H9 (cell line): ENCODE data around the gene KLF16. TPM values are rescaled to one million over a fixed set of nuclear protein-coding genes. Genes with fewer than 3 reads are reported as not detected.

Experiments
- DNase-seq: peaks from one replicate; pipeline ENCODE4 v3.0.0-alpha.2; 2017
- H2AFZ ChIP-seq: one replicate; pipeline ENCODE4 v1.6.1; 2013; ENCODE audit warnings: mild to moderate bottlenecking, low read length, control low read depth, moderate library complexity
- H2AK5ac ChIP-seq: 2 replicates; pipeline ENCODE4 v1.6.1; 2013; ENCODE audit warnings: low read length, control low read depth, mixed read lengths; ENCODE audit not compliant: insufficient read length
- H2BK120ac ChIP-seq: one replicate; pipeline ENCODE4 v1.6.1; 2013; ENCODE audit warnings: low read depth, mild to moderate bottlenecking, low read length, control low read depth, inconsistent platforms; ENCODE audit not compliant: poor library complexity, severe bottlenecking
- H2BK12ac ChIP-seq: 2 replicates; pipeline ENCODE4 v1.6.1; 2013; ENCODE audit warnings: low read length, control low read depth, mixed read lengths, low read depth; ENCODE audit not compliant: insufficient read length
- H2BK15ac ChIP-seq: 2 replicates; pipeline ENCODE4 v1.6.1; 2013; ENCODE audit warnings: low read depth, low read length, control low read depth
- H2BK20ac ChIP-seq: one replicate; pipeline ENCODE4 v1.6.1; 2013; ENCODE audit warnings: low read depth, mild to moderate bottlenecking, low read length, control low read depth, inconsistent platforms; ENCODE audit not compliant: poor library complexity, severe bottlenecking
- H2BK5ac ChIP-seq: 2 replicates; pipeline ENCODE4 v1.6.1; 2013; ENCODE audit warnings: low read length, control low read depth, mixed read lengths; ENCODE audit not compliant: insufficient read length
- H3K14ac ChIP-seq: 2 replicates; pipeline ENCODE4 v1.6.1; 2013; ENCODE audit warnings: low read length, control low read depth; ENCODE audit not compliant: insufficient read depth
- H3K18ac ChIP-seq: 2 replicates; pipeline ENCODE4 v1.6.1; 2013; ENCODE audit warnings: low read depth, mild to moderate bottlenecking, mixed read lengths, low read length, control low read depth; ENCODE audit not compliant: insufficient read length
- H3K23ac ChIP-seq: 2 replicates; pipeline ENCODE4 v1.6.1; 2013; ENCODE audit warnings: low read length, control low read depth, mixed read lengths, low read depth; ENCODE audit not compliant: insufficient read length
- H3K23me2 ChIP-seq: 2 replicates; pipeline ENCODE4 v1.6.1; 2013; ENCODE audit warnings: low read depth, mild to moderate bottlenecking, mixed read lengths, low read length, control low read depth; ENCODE audit not compliant: insufficient read length, poor library complexity, severe bottlenecking
- H3K27ac ChIP-seq: 2 replicates; pipeline ENCODE4 v1.5.1; 2013; ENCODE audit warnings: low read length, control low read depth, mixed read lengths, low read depth; ENCODE audit not compliant: insufficient read length
- H3K27me3 ChIP-seq: 2 replicates; pipeline ENCODE4 v1.6.1; 2013; ENCODE audit warnings: low read length, control low read depth, inconsistent platforms; ENCODE audit not compliant: insufficient read depth
- H3K4ac ChIP-seq: 2 replicates; pipeline ENCODE4 v1.6.1; 2013; ENCODE audit warnings: low read depth, mild to moderate bottlenecking, control low read depth, inconsistent platforms, low read length, moderate library complexity
- H3K4me1 ChIP-seq: 2 replicates; pipeline ENCODE4 v1.6.1; 2013; ENCODE audit warnings: low read length, control low read depth, inconsistent platforms; ENCODE audit not compliant: insufficient read depth
- H3K4me2 ChIP-seq: 2 replicates; pipeline ENCODE4 v1.6.1; 2013; ENCODE audit warnings: low read length, control low read depth, mixed read lengths; ENCODE audit not compliant: insufficient read length, insufficient read depth
- H3K56ac ChIP-seq: 2 replicates; pipeline ENCODE4 v1.6.1; 2013; ENCODE audit warnings: low read depth, mild to moderate bottlenecking, mixed read lengths, low read length, control low read depth; ENCODE audit not compliant: insufficient read length
- H3K79me1 ChIP-seq: 2 replicates; pipeline ENCODE4 v1.6.1; 2013; ENCODE audit warnings: low read depth, mild to moderate bottlenecking, moderate library complexity, low read length, control low read depth, inconsistent platforms; ENCODE audit not compliant: insufficient read depth, poor library complexity, severe bottlenecking
- H3K79me2 ChIP-seq: 2 replicates; pipeline ENCODE4 v1.6.1; 2013; ENCODE audit warnings: low read length, control low read depth, inconsistent platforms; ENCODE audit not compliant: insufficient read depth
- H3K9ac ChIP-seq: 2 replicates; pipeline ENCODE4 v1.6.1; 2013; ENCODE audit warnings: low read length, control low read depth, mixed read lengths; ENCODE audit not compliant: insufficient read length; ENCODE audit errors: extremely low read depth
- H3K9me3 ChIP-seq: one replicate; pipeline ENCODE4 v1.6.1; 2013; ENCODE audit warnings: low read depth, low read length, inconsistent platforms; ENCODE audit not compliant: control insufficient read depth
- H3T11ph ChIP-seq: one replicate; pipeline ENCODE4 v1.6.1; 2013; ENCODE audit warnings: mild to moderate bottlenecking, low read length, control low read depth, inconsistent platforms
- H4K20me1 ChIP-seq: one replicate; pipeline ENCODE4 v1.6.1; 2013; ENCODE audit not compliant: control insufficient read depth, insufficient read length, insufficient read depth
- H4K5ac ChIP-seq: 2 replicates; pipeline ENCODE4 v1.6.1; 2013; ENCODE audit warnings: low read depth, mild to moderate bottlenecking, mixed read lengths, low read length, control low read depth; ENCODE audit not compliant: insufficient read length
- H4K8ac ChIP-seq: replicated peaks from 2 replicates; pipeline ENCODE4 v1.6.1; 2013; ENCODE audit warnings: low read length, control low read depth, mixed read lengths, low read depth; ENCODE audit not compliant: insufficient read length
- H4K91ac ChIP-seq: 2 replicates; pipeline ENCODE4 v1.6.1; 2013; ENCODE audit warnings: low read depth, mild to moderate bottlenecking, moderate library complexity, mixed read lengths, low read length, control low read depth; ENCODE audit not compliant: insufficient read length
- H3K27ac Mint-ChIP-seq, 3 experiments: 2 replicates in 2 of 3; 3 replicates in 1 of 3; pipeline ENCODE4 v1.8.0; 2020 to 2021; ENCODE audit warnings: mixed read lengths in 3 of 3, mild to moderate bottlenecking in 1 of 3, moderate library complexity in 1 of 3
- H3K27me3 Mint-ChIP-seq: 2 replicates; pipeline ENCODE4 v1.8.0; 2021; ENCODE audit warnings: low read depth, mild to moderate bottlenecking, moderate library complexity, mixed read lengths
- H3K36me3 Mint-ChIP-seq, 3 experiments: 2 replicates in 2 of 3; 3 replicates in 1 of 3; pipeline ENCODE4 v1.8.0; 2020 to 2021; ENCODE audit warnings: low read depth in 3 of 3, mixed read lengths in 3 of 3; ENCODE audit not compliant: insufficient read depth in 1 of 3
- H3K4me1 Mint-ChIP-seq, 2 experiments: 2 replicates each; pipeline ENCODE4 v1.8.0; 2020; ENCODE audit warnings: mixed read lengths in 2 of 2
- H3K4me3 Mint-ChIP-seq, 2 experiments: 2 replicates in 1 of 2; 3 replicates in 1 of 2; pipeline ENCODE4 v1.8.0; 2020 to 2021; ENCODE audit warnings: mild to moderate bottlenecking in 2 of 2, mixed read lengths in 2 of 2, moderate library complexity in 1 of 2
- H3K9me3 Mint-ChIP-seq, 2 experiments: 2 replicates in 1 of 2; 3 replicates in 1 of 2; pipeline ENCODE4 v1.8.0; 2020; ENCODE audit warnings: mild to moderate bottlenecking in 2 of 2, mixed read lengths in 2 of 2, moderate library complexity in 1 of 2
- whole genome bisulfite sequencing: extraction: QIAGEN DNeasy Blood & Tissue Kit; methylation state at CpG from one replicate; pipeline ENCODE4 v1.1.7; 2013; ENCODE audit warnings: missing lambda C conversion rate, low lambda C conversion rate, mixed read lengths; ENCODE audit not compliant: insufficient read length; ENCODE audit errors: extremely low coverage; 5-methylcytosine and 5-hydroxymethylcytosine counted together
- total RNA-seq: library from RNA; stranded (reverse); gene quantifications from 2 replicates; pipeline ENCODE4 v1.2.1, GENCODE V29; 2021
- TF ChIP-seq, protein P1 (sequence below): fragments of 200-600 bp; sonication (generic); conservative IDR thresholded peaks from 3 replicates; pipeline ENCODE4 v1.8.0; 2021; ENCODE audit warnings: antibody characterized with exemption, mild to moderate bottlenecking

KLF16 gene
- total RNA-seq, 1 experiment from 2014 or later = 66.8 TPM

DNA sequence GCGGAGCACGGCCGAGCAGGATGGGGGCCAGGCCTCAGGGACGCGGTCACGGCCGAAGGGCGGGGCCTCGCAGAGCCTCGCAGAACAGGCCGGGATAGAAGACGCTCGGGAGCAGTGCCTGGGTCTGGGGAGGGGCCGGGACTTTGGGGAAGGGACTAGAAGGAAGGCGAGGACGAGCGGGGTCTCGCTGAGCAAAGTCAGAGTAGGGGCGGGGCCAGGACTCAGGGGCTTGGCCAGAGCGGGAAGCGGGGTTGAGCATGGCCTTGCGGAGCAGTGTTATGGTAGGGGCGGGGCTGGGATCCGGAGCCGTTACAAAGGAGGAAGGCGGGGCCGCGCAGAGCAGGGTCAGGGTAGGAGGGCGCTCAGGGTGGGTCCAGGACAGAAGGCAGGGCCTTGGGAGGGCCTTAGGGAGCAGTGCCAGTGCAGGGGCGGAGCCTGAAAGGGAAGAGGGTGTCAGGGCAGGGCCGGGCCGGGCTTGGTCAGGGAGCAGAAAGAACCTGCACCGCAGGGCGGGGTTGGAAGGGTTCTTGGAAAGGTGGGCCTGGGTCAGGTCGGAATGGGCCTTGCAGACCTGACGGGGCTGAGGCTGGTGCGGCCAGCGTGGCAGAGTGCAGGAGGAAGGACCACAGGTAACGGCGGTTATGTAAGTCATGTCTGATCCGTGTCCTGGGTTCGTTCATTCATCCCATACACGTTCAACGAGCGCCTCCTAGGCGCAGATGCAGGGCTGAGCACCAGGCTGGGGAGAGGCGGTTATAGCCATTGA, 50.8 kb downstream of the KLF16 start:
- H2BK12ac ChIP-seq = no peak overlapping the region
- DNase-seq = peak; percentile 99
- no peak overlapping the region for H4K5ac ChIP-seq
- H2BK5ac ChIP-seq = no peak overlapping the region
- H2BK120ac ChIP-seq = no peak overlapping the region
- H3K27ac ChIP-seq = no peak overlapping the region
- no peak overlapping the region for H3K18ac ChIP-seq
- no peaks in the 10 kb centered on the region for H3K9me3 ChIP-seq
- H3K14ac ChIP-seq = peak overlapping the region; percentile 77; the same call in 1 of the 2 replicates
- Mint-ChIP-seq H3K27ac (peak overlapping the region; percentile 80 to 98 (median 98); a peak in 6 of 7 replicates), H3K4me1 (peaks cover 6% of the 10 kb centered on the region in 2 experiments), H3K4me3 (peak overlapping the region; percentile 76 to 93), H3K27me3 (peaks cover 9% of the 10 kb centered on the region), H3K36me3 (peaks cover 0 to 16% (median 5%) of the 10 kb centered on the region in 3 experiments; a peak in 6 of 7 replicates), H3K9me3 (no peaks in the 10 kb centered on the region)
- no peaks in the 10 kb centered on the region for H3K79me1 ChIP-seq
- H3K23ac ChIP-seq = no peak overlapping the region
- no peak overlapping the region for H2AFZ ChIP-seq
- H3K79me2 ChIP-seq = no peaks in the 10 kb centered on the region
- H3K23me2 ChIP-seq = peaks cover 3% of the 10 kb centered on the region
- H4K91ac ChIP-seq = no peak overlapping the region
- no peak overlapping the region for H3T11ph ChIP-seq
- H4K8ac ChIP-seq = no peak overlapping the region
- no peak overlapping the region for H3K4ac ChIP-seq
- no peak overlapping the region for H3K9ac ChIP-seq
- TF ChIP-seq, protein P1, sequence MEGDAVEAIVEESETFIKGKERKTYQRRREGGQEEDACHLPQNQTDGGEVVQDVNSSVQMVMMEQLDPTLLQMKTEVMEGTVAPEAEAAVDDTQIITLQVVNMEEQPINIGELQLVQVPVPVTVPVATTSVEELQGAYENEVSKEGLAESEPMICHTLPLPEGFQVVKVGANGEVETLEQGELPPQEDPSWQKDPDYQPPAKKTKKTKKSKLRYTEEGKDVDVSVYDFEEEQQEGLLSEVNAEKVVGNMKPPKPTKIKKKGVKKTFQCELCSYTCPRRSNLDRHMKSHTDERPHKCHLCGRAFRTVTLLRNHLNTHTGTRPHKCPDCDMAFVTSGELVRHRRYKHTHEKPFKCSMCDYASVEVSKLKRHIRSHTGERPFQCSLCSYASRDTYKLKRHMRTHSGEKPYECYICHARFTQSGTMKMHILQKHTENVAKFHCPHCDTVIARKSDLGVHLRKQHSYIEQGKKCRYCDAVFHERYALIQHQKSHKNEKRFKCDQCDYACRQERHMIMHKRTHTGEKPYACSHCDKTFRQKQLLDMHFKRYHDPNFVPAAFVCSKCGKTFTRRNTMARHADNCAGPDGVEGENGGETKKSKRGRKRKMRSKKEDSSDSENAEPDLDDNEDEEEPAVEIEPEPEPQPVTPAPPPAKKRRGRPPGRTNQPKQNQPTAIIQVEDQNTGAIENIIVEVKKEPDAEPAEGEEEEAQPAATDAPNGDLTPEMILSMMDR = peak; percentile 83
- peaks cover 2% of the 10 kb centered on the region for H4K20me1 ChIP-seq
- H3K4me1 ChIP-seq = no peaks in the 10 kb centered on the region
- WGBS = no CpG with 5 or more reads among the region's 47 CpGs
- H3K4me2 ChIP-seq = peak overlapping the region; percentile 53
- H3K27me3 ChIP-seq = no peaks in the 10 kb centered on the region
- H2BK15ac ChIP-seq = no peak overlapping the region
- no peak overlapping the region for H2AK5ac ChIP-seq
- no peak overlapping the region for H2BK20ac ChIP-seq
- no peak overlapping the region for H3K56ac ChIP-seq
